Astrocyte (in vitro differentiated cells and primary cell): ENCODE results near the gene SLC6A15. TPM values are rescaled to one million over a fixed set of nuclear protein-coding genes. Genes with fewer than 3 reads are reported as not detected.

Source experiments
- DNase-seq: peaks from one replicate; pipeline ENCODE4 v3.0.0-alpha.2; 2010; ENCODE audit warnings: low read depth
- FAIRE-seq: peaks from 2 replicates; lab custom pipeline; 2011; peaks lifted over from hg19 to GRCh38; lab: Jason Lieb, UNC
- H2AFZ ChIP-seq: 2 replicates; pipeline ENCODE4 v1.6.0; 2012; ENCODE audit warnings: low read depth, low read length, inconsistent platforms
- H3K27ac ChIP-seq: 2 replicates; pipeline ENCODE4 v1.5.1; 2011; ENCODE audit warnings: low read depth, low read length, inconsistent platforms
- H3K27me3 ChIP-seq: 2 replicates; pipeline ENCODE4 v1.6.0; 2011; ENCODE audit warnings: low read length, inconsistent platforms; ENCODE audit not compliant: insufficient read depth
- H3K36me3 ChIP-seq: 2 replicates; pipeline ENCODE4 v1.5.1; 2011; ENCODE audit warnings: low read length, inconsistent platforms; ENCODE audit not compliant: insufficient read depth
- H3K4me1 ChIP-seq: 2 replicates; pipeline ENCODE4 v1.5.1; 2011; ENCODE audit warnings: low read length, inconsistent platforms; ENCODE audit not compliant: insufficient read depth
- H3K4me2 ChIP-seq: 2 replicates; pipeline ENCODE4 v1.6.0; 2012; ENCODE audit warnings: low read length, inconsistent platforms
- H3K4me3 ChIP-seq: 2 replicates; pipeline ENCODE4 v1.5.1; 2011; ENCODE audit warnings: low read depth, mild to moderate bottlenecking, low read length, inconsistent platforms; ENCODE audit not compliant: insufficient read depth
- H3K79me2 ChIP-seq: 2 replicates; pipeline ENCODE4 v1.6.0; 2012; ENCODE audit warnings: mild to moderate bottlenecking, low read length, inconsistent platforms; ENCODE audit not compliant: insufficient read depth
- H3K9ac ChIP-seq: 2 replicates; pipeline ENCODE4 v1.6.0; 2012; ENCODE audit warnings: mild to moderate bottlenecking, low read length, inconsistent platforms
- H3K9me3 ChIP-seq: 2 replicates; pipeline ENCODE4 v1.5.1; 2012; ENCODE audit warnings: low read depth, mild to moderate bottlenecking, low read length, inconsistent platforms; ENCODE audit not compliant: insufficient read depth
- H4K20me1 ChIP-seq: 2 replicates; pipeline ENCODE4 v1.6.0; 2012; ENCODE audit warnings: low read length, inconsistent platforms; ENCODE audit not compliant: insufficient read depth
- H3K27ac Mint-ChIP-seq: one replicate; pipeline ENCODE4 v1.8.0; 2021; ENCODE audit warnings: mild to moderate bottlenecking, mixed read lengths; ENCODE audit not compliant: unreplicated experiment
- H3K27me3 Mint-ChIP-seq: one replicate; pipeline ENCODE4 v1.8.0; 2021; ENCODE audit warnings: low read depth, mixed read lengths; ENCODE audit not compliant: unreplicated experiment
- H3K36me3 Mint-ChIP-seq: one replicate; pipeline ENCODE4 v1.8.0; 2021; ENCODE audit warnings: low read depth, mixed read lengths; ENCODE audit not compliant: unreplicated experiment
- H3K4me1 Mint-ChIP-seq: one replicate; pipeline ENCODE4 v1.8.0; 2021; ENCODE audit warnings: low read depth, mixed read lengths; ENCODE audit not compliant: unreplicated experiment
- H3K4me3 Mint-ChIP-seq: one replicate; pipeline ENCODE4 v1.8.0; 2021; ENCODE audit warnings: mild to moderate bottlenecking, moderate library complexity, mixed read lengths; ENCODE audit not compliant: unreplicated experiment
- H3K9me3 Mint-ChIP-seq: one replicate; pipeline ENCODE4 v1.8.0; 2021; ENCODE audit warnings: mild to moderate bottlenecking, mixed read lengths; ENCODE audit not compliant: unreplicated experiment
- CTCF ChIP-seq: IDR thresholded peaks from 2 replicates; pipeline ENCODE4 v1.5.1; 2011; ENCODE audit warnings: low read depth, mild to moderate bottlenecking, inconsistent platforms, low read length, moderate library complexity; ENCODE audit not compliant: insufficient read depth
- EZH2 ChIP-seq: IDR thresholded peaks from 2 replicates; pipeline ENCODE4 v1.6.1; 2012; ENCODE audit warnings: mild to moderate bottlenecking, low read length, inconsistent platforms; ENCODE audit not compliant: insufficient read depth
- total RNA-seq: library from RNA; stranded (reverse); gene quantifications from 2 replicates; pipeline ENCODE4 v1.2.1, GENCODE V29; 2021

Gene SLC6A15
- total RNA-seq, 1 donor from 2014 or later = 16.7 TPM

GRCh38 chr12:84891106-84891838, 21.3 kb downstream of the SLC6A15 start:
- Histone ChIP-seq H3K27ac (no peak overlapping the region), H3K79me2 (no peaks in the 10 kb centered on the region), H3K36me3 (no peaks in the 10 kb centered on the region), H3K4me2 (no peak overlapping the region), H3K4me3 (no peak overlapping the region), H3K4me1 (no peaks in the 10 kb centered on the region), H3K9ac (no peak overlapping the region), H3K9me3 (no peaks in the 10 kb centered on the region), H4K20me1 (no peaks in the 10 kb centered on the region), H2AFZ (no peak overlapping the region), H3K27me3 (no peaks in the 10 kb centered on the region)
- Mint-ChIP-seq H3K4me3 (no peak overlapping the region), H3K27ac (no peak overlapping the region), H3K36me3 (no peaks in the 10 kb centered on the region), H3K4me1 (peaks cover 3% of the 10 kb centered on the region), H3K9me3 (no peaks in the 10 kb centered on the region), H3K27me3 (no peaks in the 10 kb centered on the region)
- DNase-seq = no peak
- TF ChIP-seq CTCF = no peak
- TF ChIP-seq EZH2 = no peak
- no peak for FAIRE-seq

- no peak overlapping the region for H3K4me3 Mint-ChIP-seq
- no peaks in the 10 kb centered on the region for H3K4me1 ChIP-seq
- peaks cover 3% of the 10 kb centered on the region for H3K4me1 Mint-ChIP-seq
- no peaks in the 10 kb centered on the region for H3K9me3 ChIP-seq
- no peak for TF ChIP-seq CTCF
- no peak for TF ChIP-seq EZH2
- DNase-seq (no peak), FAIRE-seq (no peak)
- no peak overlapping the region for H3K4me3 ChIP-seq
- no peak overlapping the region for H2AFZ ChIP-seq
- H3K27me3 Mint-ChIP-seq = no peaks in the 10 kb centered on the region
- no peaks in the 10 kb centered on the region for H3K79me2 ChIP-seq
- H3K9ac ChIP-seq = no peak overlapping the region
- no peaks in the 10 kb centered on the region for H3K36me3 Mint-ChIP-seq
- no peaks in the 10 kb centered on the region for H3K36me3 ChIP-seq
- no peak overlapping the region for H3K27ac ChIP-seq
- H3K4me2 ChIP-seq = no peak overlapping the region
- no peak overlapping the region for H3K27ac Mint-ChIP-seq
- H4K20me1 ChIP-seq = no peaks in the 10 kb centered on the region
- no peaks in the 10 kb centered on the region for H3K9me3 Mint-ChIP-seq
- H3K27me3 ChIP-seq = no peaks in the 10 kb centered on the region
Measured at GRCh38 chr12:84889818-84890217, 22.8 kb downstream of the SLC6A15 start.

- FAIRE-seq (no peak), DNase-seq (no peak)
- Mint-ChIP-seq H3K36me3 (no peaks in the 10 kb centered on the region), H3K4me1 (peaks cover 3% of the 10 kb centered on the region), H3K4me3 (no peak overlapping the region), H3K27me3 (no peaks in the 10 kb centered on the region), H3K9me3 (no peaks in the 10 kb centered on the region), H3K27ac (no peak overlapping the region)
- no peaks in the 10 kb centered on the region for H3K4me1 ChIP-seq
- no peak overlapping the region for H3K27ac ChIP-seq
- no peak overlapping the region for H3K4me3 ChIP-seq
- TF ChIP-seq EZH2 (no peak), CTCF (no peak)
- no peaks in the 10 kb centered on the region for H4K20me1 ChIP-seq
- H3K9ac ChIP-seq = no peak overlapping the region
- H3K79me2 ChIP-seq = no peaks in the 10 kb centered on the region
- H2AFZ ChIP-seq = no peak overlapping the region
- H3K9me3 ChIP-seq = no peaks in the 10 kb centered on the region
- no peaks in the 10 kb centered on the region for H3K36me3 ChIP-seq
- no peaks in the 10 kb centered on the region for H3K27me3 ChIP-seq
- no peak overlapping the region for H3K4me2 ChIP-seq
Measured at GRCh38 chr12:84888861-84889260, 23.7 kb downstream of the SLC6A15 start.
